K562 (cell line): ENCODE measurements around the gene C1orf167. TPM values are rescaled to one million over a fixed set of nuclear protein-coding genes. Genes with fewer than 3 reads are reported as not detected.

ENCODE experiments used
- CEBPG ChIP-seq, 3 experiments: fragments of 200-800 bp in 1 of 3; sonication (Bioruptor generic) in 1 of 3; sonication (generic) in 1 of 3; formaldehyde crosslinking in 1 of 3; IDR thresholded peaks in 2 of 3; conservative IDR thresholded peaks in 1 of 3; 2 replicates each; pipeline versions ENCODE4 v1.6.1 to v1.8.0; 2016 to 2022; ENCODE audit warnings: missing compliant biosample characterization in 2 of 3, missing genetic modification characterization in 2 of 3, mild to moderate bottlenecking in 1 of 3, missing genetic modification reagents in 1 of 3
- CGGBP1 ChIP-seq: fragments of 250-450 bp; sonication (Bioruptor Pico); IDR thresholded peaks from 2 replicates; pipeline ENCODE4 v1.9.0; 2021; ENCODE audit warnings: mild to moderate bottlenecking
- EP300 ChIP-seq: IDR thresholded peaks from 2 replicates; pipeline ENCODE4 v1.6.1; 2012; ENCODE audit warnings: low read length, improper control_type of control experiment
- ETV6 ChIP-seq, 3 experiments: fragments of 150-350 bp in 1 of 3; sonication (generic) in 1 of 3; formaldehyde crosslinking in 1 of 3; IDR thresholded peaks; 2 replicates each; pipeline versions ENCODE4 v1.6.1 to v1.8.0; 2014 to 2022; ENCODE audit warnings: borderline replicate concordance in 2 of 3, low read depth in 2 of 3, antibody characterized with exemption in 1 of 3, low read length in 1 of 3, mild to moderate bottlenecking in 1 of 3, missing genetic modification reagents in 1 of 3
- HNRNPK ChIP-seq: fragments of 200-400 bp; formaldehyde crosslinking; IDR thresholded peaks from one replicate; pipeline ENCODE4 v1.6.1; 2018; ENCODE audit warnings: mild to moderate bottlenecking, low read depth, low read length; ENCODE audit not compliant: poor library complexity, severe bottlenecking
- MAZ ChIP-seq, 2 experiments: fragments of 450-650 bp in 1 of 2; sonication (generic) in 1 of 2; formaldehyde crosslinking; IDR thresholded peaks in 1 of 2; conservative IDR thresholded peaks in 1 of 2; 2 replicates each; pipeline versions ENCODE4 v1.4.0 to v1.5.0; 2020; ENCODE audit warnings: mild to moderate bottlenecking in 1 of 2, missing genetic modification reagents in 1 of 2
- MBD2 ChIP-seq: sonication (generic); IDR thresholded peaks from 2 replicates; pipeline ENCODE4 v1.6.1; 2016; ENCODE audit warnings: low read depth, borderline replicate concordance
- POLR2B ChIP-seq: fragments of 450-650 bp; IDR thresholded peaks from 2 replicates; pipeline ENCODE4 v1.6.1; 2018; ENCODE audit warnings: low read depth; ENCODE audit not compliant: partially characterized antibody
- RNF219 ChIP-seq: fragments of 250-450 bp; sonication (Bioruptor Pico); IDR thresholded peaks from 2 replicates; pipeline ENCODE4 v1.5.0; 2022; ENCODE audit warnings: mild to moderate bottlenecking
- SNAPC5 ChIP-seq: fragments of 250-450 bp; sonication (Bioruptor Pico); IDR thresholded peaks from 2 replicates; pipeline ENCODE4 v1.8.0; 2021; ENCODE audit warnings: moderate library complexity, mild to moderate bottlenecking, inconsistent platforms
- SP1 ChIP-seq: sonication (generic); formaldehyde crosslinking; IDR thresholded peaks from 2 replicates; pipeline ENCODE4 v1.8.1; 2022; ENCODE audit warnings: mild to moderate bottlenecking, missing genetic modification reagents
- SP2 ChIP-seq: IDR thresholded peaks from 2 replicates; pipeline ENCODE4 v1.6.1; 2011; ENCODE audit warnings: mild to moderate bottlenecking, low read depth, low read length, moderate library complexity; ENCODE audit not compliant: poor library complexity, severe bottlenecking; ENCODE audit errors: extremely low read depth
- SREBF1 ChIP-seq: fragments of 150-350 bp; IDR thresholded peaks from 2 replicates; pipeline ENCODE4 v1.6.1; 2014; ENCODE audit warnings: antibody characterized with exemption, low read depth, low read length, borderline replicate concordance
- ZNF175 ChIP-seq: fragments of 200-800 bp; sonication (Bioruptor generic); IDR thresholded peaks from 2 replicates; pipeline ENCODE4 v1.6.1; 2016; ENCODE audit warnings: low read depth, mild to moderate bottlenecking, missing genetic modification characterization, missing compliant biosample characterization
- ZNF324 ChIP-seq: fragments of 250-450 bp; sonication (Bioruptor Pico); IDR thresholded peaks from 2 replicates; pipeline ENCODE4 v1.4.0; 2020; ENCODE audit warnings: mild to moderate bottlenecking
- ZNF57 ChIP-seq: fragments of 450-650 bp; formaldehyde crosslinking; IDR thresholded peaks from 2 replicates; pipeline ENCODE4 v1.4.0; 2020; ENCODE audit warnings: mild to moderate bottlenecking, moderate library complexity
- polyA plus RNA-seq, 8 experiments: library from polyadenylated mRNA; depleted of rRNA in 4 of 8; stranded (reverse) in 5 of 8; unstranded in 3 of 8; fragments of >200 nt; fragmentation: Nextera tagmentation in 2 of 8; fragmentation: Illumina TruSeq in 1 of 8; extraction: Ambion mirVana in 2 of 8; extraction: Trizol in 1 of 8; gene quantifications; 2 replicates each; pipeline versions ENCODE4 v1.2.1 to v1.2.3, GENCODE V29; 2011 to 2014; ENCODE audit warnings: inconsistent platforms in 1 of 8, missing spikeins in 1 of 8
- total RNA-seq, 7 experiments: library from RNA; depleted of rRNA in 6 of 7; stranded (reverse); fragments of >200 nt in 6 of 7; fragmentation: Illumina TruSeq in 2 of 7; extraction: Trizol in 2 of 7; gene quantifications; 2 replicates each; pipeline versions ENCODE4 v1.2.1 to v1.2.3, GENCODE V29; 2011 to 2021; ENCODE audit warnings: low replicate concordance in 1 of 7
- TF ChIP-seq, protein P1 (sequence below): fragments of 450-650 bp; IDR thresholded peaks from 2 replicates; pipeline ENCODE4 v1.6.1; 2016; ENCODE audit warnings: missing biosample characterization, missing genetic modification characterization
- TF ChIP-seq, protein P2 (sequence below): sonication (generic); formaldehyde crosslinking; IDR thresholded peaks from 2 replicates; pipeline ENCODE4 v1.8.1; 2023; ENCODE audit warnings: mild to moderate bottlenecking, missing genetic modification reagents

The C1orf167 gene
- total and polyA plus RNA-seq, 9 of the 15 experiments (the other 6 are each of a cell fraction or from before 2014, with no cell fraction given), result 0.22 to 0.86 (median 0.31) TPM; not detected in 2

- TF ChIP-seq RNF219 (CRISPR knock-in tag) (no peak), ZNF57 (CRISPR knock-in tag) (no peak), SP2 (no peak), CGGBP1 (CRISPR knock-in tag) (no peak), MBD2 (peak; percentile 86; the same call in 1 of the 2 replicates), SNAPC5 (CRISPR knock-in tag) (no peak), POLR2B (peak; percentile 96), ETV6 (IDR thresholded peaks at IDR 0.05; ENCODE audit: borderline replicate concordance in 1 of 2, low read depth in 2 of 2, low read length in 1 of 2) (peak in 1 of 2 experiments; percentile 45; a peak in 1 of 4 replicates), ETV6 (CRISPR knock-in tag; IDR thresholded peaks at IDR 0.05; ENCODE audit: borderline replicate concordance) (peak; percentile 70; the same call in 1 of the 2 replicates), ZNF324 (no peak), ZNF175 (CRISPR knock-in tag) (peak; percentile 44; the same call in 1 of the 2 replicates), SREBF1 (peak; percentile 99), CEBPG (CRISPR knock-in tag; IDR thresholded peaks at IDR 0.05) (peak; percentile 8; the same call in 1 of the 2 replicates), CEBPG (tag; conservative IDR thresholded peaks at IDR 0.05 in 1 of 2, IDR thresholded peaks at IDR 0.05 in 1 of 2) (no peak), SP1 (CRISPR knock-in tag) (peak; percentile 99), HNRNPK (peak; percentile 50), EP300 (peak; percentile 79), MAZ (CRISPR knock-in tag; conservative IDR thresholded peaks at IDR 0.05 in 1 of 2, IDR thresholded peaks at IDR 0.05 in 1 of 2) (peak; percentile 95 to 98; a peak in 3 of 4 replicates)
- TF ChIP-seq, protein P1, sequence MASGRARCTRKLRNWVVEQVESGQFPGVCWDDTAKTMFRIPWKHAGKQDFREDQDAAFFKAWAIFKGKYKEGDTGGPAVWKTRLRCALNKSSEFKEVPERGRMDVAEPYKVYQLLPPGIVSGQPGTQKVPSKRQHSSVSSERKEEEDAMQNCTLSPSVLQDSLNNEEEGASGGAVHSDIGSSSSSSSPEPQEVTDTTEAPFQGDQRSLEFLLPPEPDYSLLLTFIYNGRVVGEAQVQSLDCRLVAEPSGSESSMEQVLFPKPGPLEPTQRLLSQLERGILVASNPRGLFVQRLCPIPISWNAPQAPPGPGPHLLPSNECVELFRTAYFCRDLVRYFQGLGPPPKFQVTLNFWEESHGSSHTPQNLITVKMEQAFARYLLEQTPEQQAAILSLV, result no peak
- TF ChIP-seq, protein P2, sequence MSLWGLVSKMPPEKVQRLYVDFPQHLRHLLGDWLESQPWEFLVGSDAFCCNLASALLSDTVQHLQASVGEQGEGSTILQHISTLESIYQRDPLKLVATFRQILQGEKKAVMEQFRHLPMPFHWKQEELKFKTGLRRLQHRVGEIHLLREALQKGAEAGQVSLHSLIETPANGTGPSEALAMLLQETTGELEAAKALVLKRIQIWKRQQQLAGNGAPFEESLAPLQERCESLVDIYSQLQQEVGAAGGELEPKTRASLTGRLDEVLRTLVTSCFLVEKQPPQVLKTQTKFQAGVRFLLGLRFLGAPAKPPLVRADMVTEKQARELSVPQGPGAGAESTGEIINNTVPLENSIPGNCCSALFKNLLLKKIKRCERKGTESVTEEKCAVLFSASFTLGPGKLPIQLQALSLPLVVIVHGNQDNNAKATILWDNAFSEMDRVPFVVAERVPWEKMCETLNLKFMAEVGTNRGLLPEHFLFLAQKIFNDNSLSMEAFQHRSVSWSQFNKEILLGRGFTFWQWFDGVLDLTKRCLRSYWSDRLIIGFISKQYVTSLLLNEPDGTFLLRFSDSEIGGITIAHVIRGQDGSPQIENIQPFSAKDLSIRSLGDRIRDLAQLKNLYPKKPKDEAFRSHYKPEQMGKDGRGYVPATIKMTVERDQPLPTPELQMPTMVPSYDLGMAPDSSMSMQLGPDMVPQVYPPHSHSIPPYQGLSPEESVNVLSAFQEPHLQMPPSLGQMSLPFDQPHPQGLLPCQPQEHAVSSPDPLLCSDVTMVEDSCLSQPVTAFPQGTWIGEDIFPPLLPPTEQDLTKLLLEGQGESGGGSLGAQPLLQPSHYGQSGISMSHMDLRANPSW, result peak; percentile 1; the same call in 1 of the 2 replicates
Measured at GRCh38 chr1:11805422-11806306, 43.7 kb downstream of the C1orf167 start, which contains the start of the genes CLCN6 and MTHFR (continued).
